Measurements from ENCODE around the gene MPHOSPH8.
"Not testable (repeated sequence)": the region's sequence is repeated elsewhere in the genome, so short reads cannot be mapped to it uniquely, and the experiment has no call there.

MPHOSPH8 gene

DNA sequence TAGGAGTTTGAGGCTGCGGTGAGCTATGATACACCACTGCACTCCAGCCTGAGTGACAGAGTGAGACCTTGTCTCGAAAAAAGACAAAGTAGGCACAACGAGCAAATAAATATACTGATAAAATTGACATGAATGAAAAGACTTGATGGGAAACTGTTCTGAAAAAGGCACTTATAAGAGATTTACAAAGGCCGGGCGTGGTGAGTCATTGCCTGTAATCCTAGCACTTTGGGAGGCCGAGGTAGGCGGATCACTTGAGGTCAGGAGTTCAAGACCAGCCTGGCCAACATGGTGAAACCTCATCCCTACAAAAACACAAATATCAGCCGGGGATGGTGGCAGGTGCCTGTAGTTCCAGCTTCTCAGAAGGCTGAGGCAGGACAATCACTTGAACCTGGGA lies 58.0 kb downstream of the MPHOSPH8 start:
- H3K4ac ChIP-seq (ENCODE audit: low read depth, low read length); H2BK120ac ChIP-seq (ENCODE audit: low read depth, low read length); H3K23ac ChIP-seq (ENCODE audit: low read length); H3K79me1 ChIP-seq (ENCODE audit: low read length); H3K18ac ChIP-seq (ENCODE audit: low read length); H2AK5ac ChIP-seq (ENCODE audit: low read length); H2BK5ac ChIP-seq (ENCODE audit: low read length); H3K56ac ChIP-seq (ENCODE audit: low read length); H3K27ac ChIP-seq (ENCODE audit: low read depth, low read length); H3K4me3 ChIP-seq (ENCODE audit: low read length); H3K36me3 ChIP-seq (ENCODE audit: control insufficient read depth, insufficient read depth, low read length); H3K79me2 ChIP-seq (ENCODE audit: control insufficient read depth, insufficient read depth, low read length); H2BK15ac ChIP-seq (replicated peaks; ENCODE audit: low read depth); H4K8ac ChIP-seq (ENCODE audit: low read depth, low read length); H3K9ac ChIP-seq (ENCODE audit: low read length); H3K4me2 ChIP-seq (ENCODE audit: low read length); DNase-seq; H3K27me3 ChIP-seq (ENCODE audit: insufficient read depth, low read length, poor library complexity); H4K5ac ChIP-seq (ENCODE audit: low read length); H3K4me1 ChIP-seq (ENCODE audit: control insufficient read depth, low read depth, low read length): not testable (repeated sequence)
- no CpG with 5 or more reads among the region's 8 CpGs for WGBS (ENCODE audit: extremely low coverage, insufficient coverage, low lambda C conversion rate)

DNA sequence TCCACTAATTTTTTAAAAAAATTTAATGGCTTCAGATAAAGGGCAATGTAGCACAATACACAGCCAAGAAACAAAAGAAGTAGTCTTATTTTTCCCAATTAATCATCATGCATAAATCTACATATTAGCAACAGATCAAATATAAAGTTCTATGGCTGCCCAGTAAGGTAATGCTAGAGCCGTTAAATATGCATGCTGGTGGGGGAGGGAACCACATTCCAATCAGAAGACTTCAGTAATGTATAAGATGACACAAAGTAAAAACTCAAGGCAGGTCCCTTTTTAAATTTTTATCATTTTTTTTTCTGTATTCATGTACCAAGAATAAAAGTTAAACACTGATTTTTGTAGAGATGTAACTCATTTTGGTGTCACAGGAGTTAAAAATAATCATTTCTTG lies 62.0 kb downstream of the MPHOSPH8 start:
- Histone ChIP-seq H3K4me3 (ENCODE audit: low read length) (no peak overlapping the region), H3K4ac (ENCODE audit: low read depth, low read length) (no peak overlapping the region), H3K56ac (ENCODE audit: low read length) (no peak overlapping the region), H3K9ac (ENCODE audit: low read length) (no peak overlapping the region), H3K4me2 (ENCODE audit: low read length) (no peak overlapping the region), H3K4me1 (ENCODE audit: control insufficient read depth, low read depth, low read length) (no peaks in the 10 kb centered on the region), H3K36me3 (ENCODE audit: control insufficient read depth, insufficient read depth, low read length) (no peaks in the 10 kb centered on the region), H4K5ac (ENCODE audit: low read length) (no peak overlapping the region), H3K27me3 (ENCODE audit: insufficient read depth, low read length, poor library complexity) (no peaks in the 10 kb centered on the region), H3K79me1 (ENCODE audit: low read length) (peaks cover 5% of the 10 kb centered on the region), H2BK15ac (replicated peaks; ENCODE audit: low read depth) (no peak overlapping the region), H3K79me2 (ENCODE audit: control insufficient read depth, insufficient read depth, low read length) (no peaks in the 10 kb centered on the region), H2AK5ac (ENCODE audit: low read length) (no peak overlapping the region), H3K27ac (ENCODE audit: low read depth, low read length) (no peak overlapping the region), H3K18ac (ENCODE audit: low read length) (no peak overlapping the region), H2BK120ac (ENCODE audit: low read depth, low read length) (no peak overlapping the region), H4K8ac (ENCODE audit: low read depth, low read length) (no peak overlapping the region), H2BK5ac (ENCODE audit: low read length) (no peak overlapping the region), H3K23ac (ENCODE audit: low read length) (no peak overlapping the region)
- DNase-seq, result peak; percentile 37
- WGBS (ENCODE audit: extremely low coverage, insufficient coverage, low lambda C conversion rate), result no CpG with 5 or more reads among the region's 1 CpG

- H3K23ac ChIP-seq (ENCODE audit: low read length), result no peak overlapping the region
- no peak overlapping the region for H4K5ac ChIP-seq (ENCODE audit: low read length)
- no peak overlapping the region for H3K4ac ChIP-seq (ENCODE audit: low read depth, low read length)
Observed at GRCh38 chr13:19695829-19696228, 62.4 kb downstream of the MPHOSPH8 start.

GRCh38 chr13:19700963-19701362 lies 67.5 kb downstream of the MPHOSPH8 start:
- not testable (repeated sequence) for H3K9ac ChIP-seq (ENCODE audit: low read length); H3K4me2 ChIP-seq (ENCODE audit: low read length); H2AK5ac ChIP-seq (ENCODE audit: low read length); H3K27me3 ChIP-seq (ENCODE audit: insufficient read depth, low read length, poor library complexity); H3K27ac ChIP-seq (ENCODE audit: low read depth, low read length); H3K18ac ChIP-seq (ENCODE audit: low read length); H3K4me1 ChIP-seq (ENCODE audit: control insufficient read depth, low read depth, low read length); H3K23ac ChIP-seq (ENCODE audit: low read length); H3K56ac ChIP-seq (ENCODE audit: low read length); H2BK120ac ChIP-seq (ENCODE audit: low read depth, low read length); H3K4ac ChIP-seq (ENCODE audit: low read depth, low read length); H3K79me2 ChIP-seq (ENCODE audit: control insufficient read depth, insufficient read depth, low read length); H4K5ac ChIP-seq (ENCODE audit: low read length); DNase-seq; H4K8ac ChIP-seq (ENCODE audit: low read depth, low read length); H2BK15ac ChIP-seq (replicated peaks; ENCODE audit: low read depth); H2BK5ac ChIP-seq (ENCODE audit: low read length); H3K36me3 ChIP-seq (ENCODE audit: control insufficient read depth, insufficient read depth, low read length); H3K4me3 ChIP-seq (ENCODE audit: low read length); H3K79me1 ChIP-seq (ENCODE audit: low read length)
- no CpG with 5 or more reads among the region's 5 CpGs for WGBS (ENCODE audit: extremely low coverage, insufficient coverage, low lambda C conversion rate)

More at GRCh38 chr13:19695829-19696228, 62.4 kb downstream of the MPHOSPH8 start:
- H3K79me2 ChIP-seq (ENCODE audit: control insufficient read depth, insufficient read depth, low read length), result no peaks in the 10 kb centered on the region
- no peak overlapping the region for H3K18ac ChIP-seq (ENCODE audit: low read length)
- H3K56ac ChIP-seq (ENCODE audit: low read length), result no peak overlapping the region
- DNase-seq, result peak; percentile 63
- no peaks in the 10 kb centered on the region for H3K27me3 ChIP-seq (ENCODE audit: insufficient read depth, low read length, poor library complexity)
- peaks cover 5% of the 10 kb centered on the region for H3K79me1 ChIP-seq (ENCODE audit: low read length)
- H3K4me3 ChIP-seq (ENCODE audit: low read length), result no peak overlapping the region
- H3K9ac ChIP-seq (ENCODE audit: low read length), result no peak overlapping the region
- H3K4me2 ChIP-seq (ENCODE audit: low read length), result no peak overlapping the region
- H4K8ac ChIP-seq (ENCODE audit: low read depth, low read length), result no peak overlapping the region
- H2AK5ac ChIP-seq (ENCODE audit: low read length), result no peak overlapping the region
- no peak overlapping the region for H2BK15ac ChIP-seq (replicated peaks; ENCODE audit: low read depth)
- no peak overlapping the region for H2BK5ac ChIP-seq (ENCODE audit: low read length)
- no peaks in the 10 kb centered on the region for H3K4me1 ChIP-seq (ENCODE audit: control insufficient read depth, low read depth, low read length)
- H2BK120ac ChIP-seq (ENCODE audit: low read depth, low read length), result no peak overlapping the region
- WGBS (ENCODE audit: extremely low coverage, insufficient coverage, low lambda C conversion rate), result no CpG with 5 or more reads among the region's 3 CpGs
- no peak overlapping the region for H3K27ac ChIP-seq (ENCODE audit: low read depth, low read length)
- H3K36me3 ChIP-seq (ENCODE audit: control insufficient read depth, insufficient read depth, low read length), result no peaks in the 10 kb centered on the region

GRCh38 chr13:19701619-19702018 lies 68.2 kb downstream of the MPHOSPH8 start:
- not testable (repeated sequence) for H3K79me1 ChIP-seq (ENCODE audit: low read length); H2BK120ac ChIP-seq (ENCODE audit: low read depth, low read length); H3K4me2 ChIP-seq (ENCODE audit: low read length); H3K79me2 ChIP-seq (ENCODE audit: control insufficient read depth, insufficient read depth, low read length); H3K27me3 ChIP-seq (ENCODE audit: insufficient read depth, low read length, poor library complexity); H3K18ac ChIP-seq (ENCODE audit: low read length); H2BK5ac ChIP-seq (ENCODE audit: low read length); H4K8ac ChIP-seq (ENCODE audit: low read depth, low read length); H3K9ac ChIP-seq (ENCODE audit: low read length); H3K4ac ChIP-seq (ENCODE audit: low read depth, low read length); H3K27ac ChIP-seq (ENCODE audit: low read depth, low read length); DNase-seq; H4K5ac ChIP-seq (ENCODE audit: low read length); H3K36me3 ChIP-seq (ENCODE audit: control insufficient read depth, insufficient read depth, low read length); H2BK15ac ChIP-seq (replicated peaks; ENCODE audit: low read depth); H3K56ac ChIP-seq (ENCODE audit: low read length); H2AK5ac ChIP-seq (ENCODE audit: low read length); H3K23ac ChIP-seq (ENCODE audit: low read length); H3K4me1 ChIP-seq (ENCODE audit: control insufficient read depth, low read depth, low read length); H3K4me3 ChIP-seq (ENCODE audit: low read length)

- not testable (repeated sequence) for DNase-seq; H3K18ac ChIP-seq (ENCODE audit: low read length); H3K4me3 ChIP-seq (ENCODE audit: low read length); H2BK5ac ChIP-seq (ENCODE audit: low read length); H3K9ac ChIP-seq (ENCODE audit: low read length); H3K79me1 ChIP-seq (ENCODE audit: low read length); H3K27me3 ChIP-seq (ENCODE audit: insufficient read depth, low read length, poor library complexity); H3K56ac ChIP-seq (ENCODE audit: low read length); H4K8ac ChIP-seq (ENCODE audit: low read depth, low read length); H4K5ac ChIP-seq (ENCODE audit: low read length); H2BK120ac ChIP-seq (ENCODE audit: low read depth, low read length); H3K79me2 ChIP-seq (ENCODE audit: control insufficient read depth, insufficient read depth, low read length); H2AK5ac ChIP-seq (ENCODE audit: low read length); H3K4ac ChIP-seq (ENCODE audit: low read depth, low read length); H3K27ac ChIP-seq (ENCODE audit: low read depth, low read length); H2BK15ac ChIP-seq (replicated peaks; ENCODE audit: low read depth); H3K4me1 ChIP-seq (ENCODE audit: control insufficient read depth, low read depth, low read length); H3K23ac ChIP-seq (ENCODE audit: low read length); H3K4me2 ChIP-seq (ENCODE audit: low read length); H3K36me3 ChIP-seq (ENCODE audit: control insufficient read depth, insufficient read depth, low read length)
- WGBS (ENCODE audit: extremely low coverage, insufficient coverage, low lambda C conversion rate), result no CpG with 5 or more reads among the region's 6 CpGs
Observed at GRCh38 chr13:19704256-19704655, 70.8 kb downstream of the MPHOSPH8 start.
